Stimulated activated CD8-positive, alpha-beta memory T cell treated with anti-CD3 and anti-CD28 coated beads, Interleukin-7, amount 100 ng/mL, for 4 hours (primary cell): Measurements from ENCODE around the gene FHIP2A.
"Not testable (repeated sequence)": the region's sequence is repeated elsewhere in the genome, so short reads cannot be mapped to it uniquely, and the experiment has no call there.

Source experiments
- DNase-seq, 2 donors: peaks; one replicate each; pipeline ENCODE4 v3.0.0-alpha.2; 2020; ENCODE audit warnings: low read depth in 2 of 2

FHIP2A gene

GRCh38 chr10:114856544-114857287 is 35.1 kb downstream of the FHIP2A start:
- no peak for DNase-seq

DNA sequence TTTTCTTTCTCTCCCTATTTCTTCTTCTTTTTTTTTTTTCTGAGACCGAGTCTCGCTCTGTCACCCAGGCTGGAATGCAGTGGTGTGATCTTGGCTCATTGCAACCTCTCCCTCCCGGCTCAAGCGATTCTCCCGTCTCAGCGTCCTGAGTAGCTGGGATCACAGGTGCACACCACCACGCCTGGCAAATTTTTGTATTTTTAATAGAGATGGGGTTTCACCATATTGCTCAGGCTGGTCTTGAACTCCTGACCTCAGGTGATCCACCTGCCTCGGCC is 35.6 kb downstream of the FHIP2A start:
- DNase-seq, result not testable (repeated sequence)

GRCh38 chr10:114857922-114858629 is 36.5 kb downstream of the FHIP2A start:
- DNase-seq, result no peak

DNA sequence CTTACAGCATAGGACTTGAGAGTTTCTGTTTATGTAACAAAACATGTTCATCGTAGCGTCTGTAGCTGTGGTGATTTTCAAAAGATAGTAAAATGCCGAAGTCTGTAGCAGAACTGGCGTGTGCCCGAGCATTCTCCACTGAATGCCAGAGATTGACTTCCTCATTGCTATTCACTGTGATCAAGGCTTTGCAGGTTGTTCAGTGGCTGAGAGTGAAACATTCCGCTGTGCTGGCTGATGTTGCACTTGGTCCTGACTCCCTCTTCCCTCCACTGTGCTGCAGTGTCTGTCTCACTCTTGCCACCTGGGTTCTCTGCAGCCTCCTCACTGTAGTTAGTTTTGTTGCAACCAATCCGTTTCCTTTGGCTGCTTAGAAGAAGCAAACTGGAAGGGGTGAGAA is 37.6 kb downstream of the FHIP2A start:
- DNase-seq, result no peak

DNA sequence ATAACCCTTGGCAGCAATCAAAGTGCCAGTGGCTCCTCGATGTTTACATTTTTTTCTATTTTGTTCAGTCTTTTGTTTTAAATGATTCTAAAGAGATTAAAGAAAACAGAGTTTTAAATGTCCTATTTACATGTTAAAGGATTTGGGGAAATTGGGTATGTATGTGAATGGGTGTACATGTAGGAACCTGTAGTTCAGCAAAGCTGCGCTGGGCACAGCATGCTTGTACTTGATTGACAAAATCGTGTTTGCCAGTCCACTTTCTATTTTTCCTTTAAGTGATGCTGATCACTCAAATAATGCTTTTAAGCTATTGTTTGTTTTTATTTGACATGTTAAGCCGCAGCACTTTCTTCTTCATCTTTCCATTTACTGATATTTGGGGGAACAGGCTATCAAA is 40.9 kb downstream of the FHIP2A start:
- DNase-seq, result no peak

GRCh38 chr10:114867365-114867764 is 45.8 kb downstream of the FHIP2A start:
- DNase-seq, result no peak

- no peak for DNase-seq
Observed at GRCh38 chr10:114868870-114869519, 47.4 kb downstream of the FHIP2A start.

GRCh38 chr10:114869520-114869892 is 47.9 kb downstream of the FHIP2A start:
- DNase-seq, result no peak

DNA sequence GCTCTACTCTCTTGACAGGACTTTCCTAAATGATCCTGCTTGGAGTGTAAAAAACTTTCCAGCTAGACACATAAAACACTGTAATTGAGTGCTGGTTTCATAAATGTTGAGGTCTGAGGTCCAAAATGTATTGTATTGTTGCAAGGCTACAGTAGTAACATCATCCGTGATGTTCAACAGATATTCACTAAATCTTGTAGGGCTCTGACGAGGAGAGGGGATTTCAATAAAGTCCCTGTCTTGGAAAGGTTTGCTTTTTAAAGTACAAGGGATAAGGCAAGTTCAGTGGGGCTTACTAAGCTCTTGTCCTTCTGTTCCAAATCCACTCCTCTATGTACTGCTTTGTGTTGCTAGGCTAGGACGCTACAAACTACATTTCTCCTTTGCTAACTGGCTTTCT is 48.9 kb downstream of the FHIP2A start:
- no peak for DNase-seq

DNA sequence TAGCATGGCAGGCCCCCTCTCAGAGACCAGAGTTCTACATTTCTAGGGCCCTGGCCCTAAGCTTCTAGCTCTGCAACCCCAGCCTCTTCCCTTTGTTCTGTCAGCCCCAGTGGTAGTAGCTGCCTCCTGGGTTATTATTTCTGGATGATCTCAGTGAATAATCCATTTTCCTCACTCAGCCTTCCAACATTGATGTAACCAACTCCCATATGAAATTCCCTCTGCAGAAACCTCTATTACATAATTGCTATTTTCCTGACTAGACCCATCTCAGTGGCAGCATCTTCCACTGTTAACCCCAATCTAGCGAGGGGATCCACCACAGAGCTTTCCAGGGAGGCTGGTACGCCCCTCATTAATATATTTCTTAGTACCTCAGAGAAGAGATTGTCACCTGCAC is 49.8 kb downstream of the FHIP2A start:
- no peak for DNase-seq
